ENCODE data around the gene CD2BP2.
A peak's percentile ranks its signal among the peaks of the same experiment; 100 is the strongest.

Gene CD2BP2

GRCh38 chr16:30378236-30379157 lies 23.4 kb upstream of the CD2BP2 start:
- peak; percentile 99 to 100 for DNase-seq (ENCODE audit: low read depth in 2 of 2)

- peak; percentile 69 to 78 for DNase-seq (ENCODE audit: low read depth in 2 of 2)
Observed at GRCh38 chr16:30377812-30378235, 22.7 kb upstream of the CD2BP2 start.

- no peak for DNase-seq (ENCODE audit: low read depth in 2 of 2)
Observed at GRCh38 chr16:30377050-30377811, 22.1 kb upstream of the CD2BP2 start.

- DNase-seq (ENCODE audit: low read depth in 2 of 2): no peak
Observed at GRCh38 chr16:30376461-30376902, 21.4 kb upstream of the CD2BP2 start.

GRCh38 chr16:30375864-30376263 lies 20.8 kb upstream of the CD2BP2 start:
- no peak for DNase-seq (ENCODE audit: low read depth in 2 of 2)

- DNase-seq (ENCODE audit: low read depth in 2 of 2): no peak
Observed at GRCh38 chr16:30374538-30374937, 19.4 kb upstream of the CD2BP2 start, which contains the start of gene MYL11. MYL11 (plus strand) TSS chr16:30374802; CDS start chr16:30374858, 56 bp downstream.

GRCh38 chr16:30372725-30373124 lies 17.6 kb upstream of the CD2BP2 start:
- no peak for DNase-seq (ENCODE audit: low read depth in 2 of 2)

GRCh38 chr16:30372038-30372712 lies 17.1 kb upstream of the CD2BP2 start:
- no peak for DNase-seq (ENCODE audit: low read depth in 2 of 2)

- DNase-seq (ENCODE audit: low read depth in 2 of 2): no peak
Observed at GRCh38 chr16:30371248-30371816, 16.2 kb upstream of the CD2BP2 start.

- DNase-seq (ENCODE audit: low read depth in 2 of 2): peak; percentile 92 to 98
Observed at GRCh38 chr16:30370456-30371247, 15.5 kb upstream of the CD2BP2 start, which contains the start of gene TBC1D10B. TBC1D10B (minus strand) TSS chr16:30370494; CDS start chr16:30370183, 311 bp downstream.

GRCh38 chr16:30369938-30370455 lies 14.9 kb upstream of the CD2BP2 start:
- no peak for DNase-seq (ENCODE audit: low read depth in 2 of 2)

- no peak for DNase-seq (ENCODE audit: low read depth in 2 of 2)
Observed at GRCh38 chr16:30369091-30369937, 14.2 kb upstream of the CD2BP2 start.

- DNase-seq (ENCODE audit: low read depth in 2 of 2): no peak
Observed at GRCh38 chr16:30368792-30369090, 13.6 kb upstream of the CD2BP2 start.

GRCh38 chr16:30368122-30368791 lies 13.1 kb upstream of the CD2BP2 start:
- no peak for DNase-seq (ENCODE audit: low read depth in 2 of 2)

- no peak for DNase-seq (ENCODE audit: low read depth in 2 of 2)
Observed at GRCh38 chr16:30367349-30368009, 12.4 kb upstream of the CD2BP2 start.

GRCh38 chr16:30366511-30366910 lies 11.4 kb upstream of the CD2BP2 start:
- DNase-seq (ENCODE audit: low read depth in 2 of 2): no peak

GRCh38 chr16:30365200-30365599 lies 10.1 kb upstream of the CD2BP2 start:
- DNase-seq (ENCODE audit: low read depth in 2 of 2): no peak

- no peak for DNase-seq (ENCODE audit: low read depth in 2 of 2)
Observed at GRCh38 chr16:30361180-30361579, 6.1 kb upstream of the CD2BP2 start.

GRCh38 chr16:30359871-30360170 lies 4.7 kb upstream of the CD2BP2 start:
- no peak for DNase-seq (ENCODE audit: low read depth in 2 of 2)
